Omental fat pad (tissue), 4 donors: Measurements from ENCODE around the gene PLXNA4. TPM values are rescaled to one million over a fixed set of nuclear protein-coding genes. Genes with fewer than 3 reads are reported as not detected.

Experiments
- ATAC-seq: fragments of 150-250 bp; one replicate; pipeline ENCODE4 v1.9.1; 2016; ENCODE audit warnings: mild to moderate bottlenecking, moderate library complexity; ENCODE audit not compliant: low FRiP score
- DNase-seq: peaks from one replicate; pipeline ENCODE4 v3.0.0-alpha.2; 2019; ENCODE audit warnings: low spot score
- CTCF ChIP-seq, 3 donors: fragments of 450-650 bp; IDR thresholded peaks; one replicate each; pipeline ENCODE4 v1.5.1; 2016 to 2017; ENCODE audit warnings: antibody characterized with exemption in 3 of 3, mild to moderate bottlenecking in 3 of 3, moderate library complexity in 2 of 3
- total RNA-seq, 4 donors: library from RNA; depleted of rRNA; stranded (reverse); fragments of >200 nt; gene quantifications; one replicate each; pipeline ENCODE4 v1.1.0, GENCODE V29; 2016

PLXNA4 gene
- total RNA-seq, 4 donors from 2014 or later: 31.4 to 111 (median 41.9) TPM

GRCh38 chr7:132485600-132486273 is 90.5 kb downstream of the PLXNA4 start:
- DNase-seq (no peak), ATAC-seq (no peak)
- TF ChIP-seq CTCF (IDR thresholded peaks at IDR 0.05): no peak

- no peak for TF ChIP-seq CTCF (IDR thresholded peaks at IDR 0.05)
- ATAC-seq (no peak), DNase-seq (no peak)
These were observed 91.1 kb downstream of the PLXNA4 start for GRCh38 chr7:132485136-132485535.

- TF ChIP-seq CTCF (IDR thresholded peaks at IDR 0.05): no peak
- ATAC-seq: no peak
- DNase-seq: no peak
These were observed 93.4 kb downstream of the PLXNA4 start for GRCh38 chr7:132482866-132483265.

- TF ChIP-seq CTCF (IDR thresholded peaks at IDR 0.05): no peak
- DNase-seq (no peak), ATAC-seq (peak; percentile 70)
These were observed 95.7 kb downstream of the PLXNA4 start for GRCh38 chr7:132480534-132480933.

- DNase-seq: no peak
- no peak for ATAC-seq
- TF ChIP-seq CTCF (IDR thresholded peaks at IDR 0.05): no peak
These were observed 99.7 kb downstream of the PLXNA4 start for GRCh38 chr7:132476541-132476940.

- no peak for ATAC-seq
- no peak for TF ChIP-seq CTCF (IDR thresholded peaks at IDR 0.05)
- no peak for DNase-seq
These were observed 100.6 kb downstream of the PLXNA4 start for GRCh38 chr7:132475669-132476116.

GRCh38 chr7:132475037-132475668 is 101.1 kb downstream of the PLXNA4 start:
- TF ChIP-seq CTCF (IDR thresholded peaks at IDR 0.05): no peak
- ATAC-seq (no peak), DNase-seq (no peak)
